ENCODE results near the gene C16orf96. TPM values are rescaled to one million over a fixed set of nuclear protein-coding genes. Genes with fewer than 3 reads are reported as not detected.
A peak's percentile ranks its signal among the peaks of the same experiment; 100 is the strongest.

The C16orf96 gene
- total RNA-seq, 2 experiments from 2014 or later = 0.07 to 0.30 TPM

DNA sequence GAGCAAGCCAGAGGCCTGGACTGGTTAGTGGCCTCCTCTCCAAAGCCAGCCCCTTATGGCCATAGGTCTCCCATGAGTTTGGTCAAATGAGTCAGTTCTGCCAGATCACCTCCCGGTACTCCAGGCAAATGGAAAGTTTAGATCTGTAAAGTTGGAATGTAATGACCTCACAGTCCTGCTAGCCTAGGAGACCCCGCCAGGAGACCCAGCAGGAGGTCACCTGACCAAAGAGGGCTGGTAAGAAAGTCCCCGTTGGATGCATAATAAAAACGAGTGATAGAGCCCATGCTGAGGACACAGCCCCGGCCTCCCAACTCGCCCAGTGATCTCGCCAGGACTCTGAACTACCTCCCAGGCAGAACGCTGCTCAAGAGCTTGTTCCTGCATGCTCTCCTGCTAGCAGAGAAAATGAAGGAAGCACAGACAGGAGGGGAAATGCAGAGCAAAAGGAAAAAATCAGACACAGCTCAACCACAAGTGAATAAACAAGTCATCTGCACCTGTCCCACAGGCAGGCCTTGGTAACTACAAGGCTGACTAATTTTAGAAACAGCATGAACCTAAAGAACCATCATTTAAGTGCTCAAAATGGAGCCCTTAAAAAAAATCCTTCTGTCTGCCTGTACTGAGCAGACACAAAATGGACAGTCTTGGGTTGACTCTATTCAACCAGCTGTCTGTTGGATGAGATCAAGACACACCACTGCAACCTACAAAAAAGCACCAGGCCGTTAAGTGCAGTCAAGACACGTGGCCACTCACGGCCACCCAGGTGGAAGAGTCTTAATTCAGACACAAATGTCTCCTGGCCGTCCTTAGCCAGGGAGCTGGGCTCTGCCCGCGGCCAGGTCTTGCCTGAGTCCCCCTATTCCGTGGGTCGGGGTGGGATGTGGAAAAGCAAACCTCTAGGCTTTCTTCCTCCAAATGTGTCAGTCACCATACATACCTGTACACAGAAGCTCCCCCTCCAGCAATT is 26.8 kb upstream of the C16orf96 start:
- Mint-ChIP-seq H3K27me3 (ENCODE audit: low read depth) (no peaks in the 10 kb centered on the region), H3K4me3 (peak overlapping the region; percentile 37), H3K36me3 (ENCODE audit: low read depth) (peaks cover 7% of the 10 kb centered on the region), H3K4me1 (ENCODE audit: low read depth) (peaks cover 43% of the 10 kb centered on the region), H3K27ac (peak overlapping the region; percentile 81), H3K9me3 (no peaks in the 10 kb centered on the region)
- CTCF ChIA-PET = interaction anchor here (1.0 to 5.7 kb wide), 3 partner anchors 11 to 56 kb away, joined by 5 to 26 read pairs (median 6); no protein-coding TSS in a partner anchor
- peak; percentile 61 for DNase-seq
- intact Hi-C loops (cut with micrococcal nuclease) = loop anchor here (1.0 to 10.0 kb wide), 3 partner anchors 9 to 565 kb away; partner anchors contain the start of genes CDIP1 and EEF2KMT

GRCh38 chr16:4531811-4532210 is 24.3 kb upstream of the C16orf96 start:
- Mint-ChIP-seq H3K36me3 (ENCODE audit: low read depth) (peaks cover 8% of the 10 kb centered on the region), H3K9me3 (no peaks in the 10 kb centered on the region), H3K4me3 (no peak overlapping the region), H3K27ac (no peak overlapping the region), H3K4me1 (ENCODE audit: low read depth) (peaks cover 62% of the 10 kb centered on the region), H3K27me3 (ENCODE audit: low read depth) (no peaks in the 10 kb centered on the region)
- intact Hi-C loops (cut with micrococcal nuclease) = loop anchor here (10.0 kb wide), 1 partner anchor 563 kb away; the partner anchor contains the start of gene EEF2KMT
- no peak for DNase-seq
- CTCF ChIA-PET = interaction anchor here (0.7 to 5.7 kb wide), 2 partner anchors 26 to 119 kb away, joined by 3 to 26 read pairs; no protein-coding TSS in a partner anchor

DNA sequence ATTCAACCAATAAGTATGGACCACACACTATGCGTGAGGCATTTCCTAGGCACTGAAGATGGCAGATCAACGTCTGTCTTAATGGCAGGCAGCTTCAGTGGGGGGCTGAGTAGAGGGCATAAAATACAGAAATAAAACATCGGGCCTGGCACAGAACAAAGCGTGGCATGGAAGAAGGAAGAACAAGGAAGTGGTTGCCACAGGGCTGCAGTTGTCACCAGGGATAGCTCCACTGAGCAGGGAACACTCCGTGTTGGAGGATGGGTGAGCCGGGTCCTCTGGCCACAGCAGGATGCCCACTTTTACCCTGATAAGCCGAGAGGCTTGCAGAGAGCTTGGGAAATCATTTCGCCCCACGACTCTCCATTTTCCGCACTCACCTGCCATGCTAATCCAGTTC is 23.9 kb upstream of the C16orf96 start:
- intact Hi-C loops (cut with micrococcal nuclease) = loop anchor here (10.0 kb wide), 1 partner anchor 563 kb away; the partner anchor contains the start of gene EEF2KMT
- H3K9me3 Mint-ChIP-seq = no peaks in the 10 kb centered on the region
- no peak overlapping the region for H3K27ac Mint-ChIP-seq
- peaks cover 8% of the 10 kb centered on the region for H3K36me3 Mint-ChIP-seq (ENCODE audit: low read depth)
- H3K27me3 Mint-ChIP-seq (ENCODE audit: low read depth) = no peaks in the 10 kb centered on the region
- H3K4me1 Mint-ChIP-seq (ENCODE audit: low read depth) = peaks cover 62% of the 10 kb centered on the region
- H3K4me3 Mint-ChIP-seq = no peak overlapping the region
- CTCF ChIA-PET = interaction anchor here (0.7 to 5.7 kb wide), 2 partner anchors 26 to 118 kb away, joined by 3 to 26 read pairs; no protein-coding TSS in a partner anchor
- DNase-seq = no peak

GRCh38 chr16:4533490-4533889 is 22.6 kb upstream of the C16orf96 start:
- peaks cover 8% of the 10 kb centered on the region for H3K36me3 Mint-ChIP-seq (ENCODE audit: low read depth)
- intact Hi-C loops (cut with micrococcal nuclease) = loop anchor here (10.0 kb wide), 1 partner anchor 561 kb away; the partner anchor contains the start of gene EEF2KMT

DNA sequence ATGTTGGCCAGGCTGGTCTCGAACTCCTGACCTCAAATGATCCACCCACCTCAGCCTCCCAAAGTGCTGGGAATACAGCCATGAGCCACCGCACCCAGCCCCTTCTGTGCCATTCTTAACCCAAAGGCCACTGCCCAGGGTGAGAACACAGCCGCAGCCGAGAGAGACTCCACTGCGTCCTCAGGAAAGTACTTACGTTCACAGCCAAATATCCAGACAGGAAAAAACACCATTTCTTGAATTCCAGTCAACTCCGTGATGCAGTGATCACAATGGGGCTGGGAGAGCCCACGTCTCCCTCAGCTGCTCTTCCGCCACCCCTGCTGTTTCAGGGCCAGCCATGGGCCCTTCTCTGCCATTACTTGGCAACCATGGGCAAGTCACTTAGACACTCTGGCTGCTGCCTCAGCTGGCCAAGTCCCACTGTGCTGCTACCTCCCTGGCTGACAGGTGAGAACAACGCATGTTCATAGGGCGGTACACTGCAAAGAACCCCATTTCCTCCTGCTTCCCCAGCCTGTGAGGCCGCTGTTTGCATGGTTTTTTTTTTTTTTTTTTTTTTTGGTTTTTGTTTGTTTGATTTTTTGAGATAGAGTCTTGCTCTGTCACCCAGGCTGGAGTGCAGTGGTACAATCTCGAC is 21.9 kb upstream of the C16orf96 start:
- DNase-seq = peak; percentile 16
- Mint-ChIP-seq H3K27ac (no peak overlapping the region), H3K27me3 (ENCODE audit: low read depth) (no peaks in the 10 kb centered on the region), H3K4me1 (ENCODE audit: low read depth) (peaks cover 60% of the 10 kb centered on the region), H3K9me3 (no peaks in the 10 kb centered on the region), H3K36me3 (ENCODE audit: low read depth) (peaks cover 9% of the 10 kb centered on the region), H3K4me3 (no peak overlapping the region)
- CTCF ChIA-PET = interaction anchor here (0.7 kb wide), 1 partner anchor 57 kb away, joined by 4 read pairs; no protein-coding TSS in a partner anchor
- intact Hi-C loops (cut with micrococcal nuclease) = loop anchor here (10.0 kb wide), 1 partner anchor 561 kb away; the partner anchor contains the start of gene EEF2KMT

More at GRCh38 chr16:4533490-4533889, 22.6 kb upstream of the C16orf96 start:
- no peak overlapping the region for H3K4me3 Mint-ChIP-seq
- H3K4me1 Mint-ChIP-seq (ENCODE audit: low read depth) = peaks cover 60% of the 10 kb centered on the region
- H3K27me3 Mint-ChIP-seq (ENCODE audit: low read depth) = no peaks in the 10 kb centered on the region
- CTCF ChIA-PET = no interaction called here
- DNase-seq = no peak
- H3K9me3 Mint-ChIP-seq = no peaks in the 10 kb centered on the region
- H3K27ac Mint-ChIP-seq = no peak overlapping the region

DNA sequence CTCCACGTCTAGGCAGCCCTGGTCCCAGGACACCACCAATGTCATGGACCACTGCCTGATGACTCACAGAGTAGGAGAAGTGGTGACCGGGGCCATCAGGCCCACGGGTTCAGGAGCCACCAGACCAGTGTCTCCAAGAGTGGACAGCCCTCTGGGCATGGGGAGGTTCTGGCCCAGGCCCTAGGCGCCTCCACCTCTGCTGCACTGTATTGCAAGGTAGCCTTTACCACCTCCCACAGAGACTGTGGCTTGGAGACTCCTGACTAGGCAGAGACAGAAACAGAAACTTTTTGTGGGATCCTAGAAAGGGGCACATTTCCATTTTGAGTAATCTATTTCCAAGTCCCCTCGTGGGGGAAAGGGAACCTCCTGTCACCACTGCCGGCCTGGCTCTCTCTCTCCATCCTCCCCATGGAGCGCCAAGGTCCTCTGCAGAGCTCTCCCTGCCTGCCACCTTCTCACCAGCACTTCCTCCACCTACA is 20.5 kb upstream of the C16orf96 start:
- DNase-seq = peak; percentile 34
- Mint-ChIP-seq H3K4me3 (no peak overlapping the region), H3K27me3 (ENCODE audit: low read depth) (no peaks in the 10 kb centered on the region), H3K9me3 (peaks cover 6% of the 10 kb centered on the region), H3K27ac (no peak overlapping the region), H3K4me1 (ENCODE audit: low read depth) (peaks cover 47% of the 10 kb centered on the region), H3K36me3 (ENCODE audit: low read depth) (peaks cover 9% of the 10 kb centered on the region)
- CTCF ChIA-PET = interaction anchor here (1.1 to 1.3 kb wide), 4 partner anchors 28 to 58 kb away, joined by 3 to 10 read pairs (median 5); no protein-coding TSS in a partner anchor
- intact Hi-C loops (cut with micrococcal nuclease) = loop anchor here (5.0 to 10.0 kb wide), 3 partner anchors 123 to 559 kb away; partner anchors contain the start of genes EEF2KMT and PAM16

DNA sequence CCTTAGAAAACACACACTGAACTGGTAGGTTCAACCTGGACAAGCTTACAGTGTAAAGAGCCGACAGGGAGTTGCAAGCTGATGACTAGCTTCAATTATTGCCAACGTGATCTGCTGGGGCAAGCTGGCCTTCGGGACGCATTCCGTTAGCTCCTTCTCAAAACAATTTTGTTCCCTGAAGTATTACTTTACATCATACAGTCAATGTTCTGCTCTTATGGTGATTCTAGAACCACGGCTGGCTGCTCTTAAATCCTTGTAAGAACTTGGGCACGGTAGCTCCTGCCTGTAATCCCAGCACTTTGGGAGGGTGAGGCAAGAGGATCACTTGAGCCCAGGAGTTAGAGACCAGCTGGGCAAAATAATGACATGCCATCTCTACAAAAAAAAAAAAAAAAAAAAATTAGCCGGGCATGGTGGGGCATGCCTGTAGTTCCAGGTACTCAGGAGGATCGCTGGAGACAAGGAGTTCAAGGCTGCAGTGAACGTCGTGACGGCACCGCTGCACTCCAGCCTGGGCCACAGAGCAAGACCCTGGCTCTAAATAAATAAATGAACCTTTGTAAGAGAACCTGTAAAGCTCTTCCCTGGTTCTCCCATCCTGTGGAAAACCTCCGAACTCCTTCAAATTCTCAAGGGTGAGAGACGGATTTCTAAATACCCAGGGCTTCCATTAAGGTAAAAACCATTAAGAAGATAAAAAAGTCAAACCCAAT is 19.6 kb upstream of the C16orf96 start:
- CTCF ChIA-PET = interaction anchor here (0.7 to 1.3 kb wide), 5 partner anchors 15 to 59 kb away, joined by 3 to 10 read pairs (median 3); no protein-coding TSS in a partner anchor
- H3K27ac Mint-ChIP-seq = no peak overlapping the region

GRCh38 chr16:4537376-4538343 is 18.5 kb upstream of the C16orf96 start:
- Mint-ChIP-seq H3K27me3 (ENCODE audit: low read depth) (no peaks in the 10 kb centered on the region), H3K9me3 (peaks cover 6% of the 10 kb centered on the region), H3K36me3 (ENCODE audit: low read depth) (peaks cover 6% of the 10 kb centered on the region), H3K4me3 (peak overlapping the region; percentile 77), H3K27ac (peak overlapping the region; percentile 54), H3K4me1 (ENCODE audit: low read depth) (peaks cover 43% of the 10 kb centered on the region)
- peak; percentile 21 for DNase-seq
- CTCF ChIA-PET = no interaction called here
- intact Hi-C loops (cut with micrococcal nuclease) = loop anchor here (1.0 to 10.0 kb wide), 8 partner anchors 8 to 557 kb away; partner anchors contain the start of genes EEF2KMT, HMOX2, PAM16 and ROGDI

More for the DNA sequence above, 19.6 kb upstream of the C16orf96 start:
- no peaks in the 10 kb centered on the region for H3K27me3 Mint-ChIP-seq (ENCODE audit: low read depth)
- intact Hi-C loops (cut with micrococcal nuclease) = loop anchor here (5.0 to 10.0 kb wide), 3 partner anchors 124 to 558 kb away; partner anchors contain the start of genes EEF2KMT and PAM16
- no peak for DNase-seq
- H3K36me3 Mint-ChIP-seq (ENCODE audit: low read depth) = peaks cover 9% of the 10 kb centered on the region
- peaks cover 6% of the 10 kb centered on the region for H3K9me3 Mint-ChIP-seq
- peaks cover 45% of the 10 kb centered on the region for H3K4me1 Mint-ChIP-seq (ENCODE audit: low read depth)
- H3K4me3 Mint-ChIP-seq = peak overlapping the region; percentile 77

- peaks cover 3% of the 10 kb centered on the region for H3K36me3 Mint-ChIP-seq (ENCODE audit: low read depth)
- CTCF ChIA-PET = interaction anchor here (1.3 to 3.1 kb wide), 4 partner anchors 10 to 32 kb away, joined by 3 to 9 read pairs (median 4); no protein-coding TSS in a partner anchor
- H3K27me3 Mint-ChIP-seq (ENCODE audit: low read depth) = no peaks in the 10 kb centered on the region
Observed at GRCh38 chr16:4538350-4539235, 17.5 kb upstream of the C16orf96 start, which contains the start of gene CDIP1. Gene CDIP1 (minus strand): TSS chr16:4538773. CDS start chr16:4514130, 24,643 bp downstream.

More at GRCh38 chr16:4538350-4539235, 17.5 kb upstream of the C16orf96 start, which contains the start of gene CDIP1:
- Mint-ChIP-seq H3K9me3 (peaks cover 6% of the 10 kb centered on the region), H3K4me3 (peak within 1 kb of the TSS; percentile 77), H3K4me1 (ENCODE audit: low read depth) (peaks cover 41% of the 10 kb centered on the region), H3K27ac (peak within 1 kb of the TSS; percentile 54)
- intact Hi-C loops (cut with micrococcal nuclease) = loop anchor here (1.0 to 10.0 kb wide), 8 partner anchors 9 to 556 kb away; partner anchors contain the start of genes EEF2KMT, HMOX2, PAM16 and ROGDI
- peak; percentile 99 for DNase-seq

Measured in activated naive CD4-positive, alpha-beta T cell treated with anti-CD3 and anti-CD28 coated beads for 36 hours (primary cell).